K562 (cell line): ENCODE data around the gene THOC5.

Source experiments
- EP400 ChIP-seq: fragments of 450-650 bp; IDR thresholded peaks from 2 replicates; pipeline ENCODE4 v1.6.1; 2017; ENCODE audit warnings: antibody characterized with exemption, mild to moderate bottlenecking, moderate library complexity
- HBP1 ChIP-seq: fragments of 450-650 bp; formaldehyde crosslinking; IDR thresholded peaks from 2 replicates; pipeline ENCODE4 v1.4.0; 2022; ENCODE audit warnings: missing genetic modification characterization
- MYC ChIP-seq, 2 experiments: fragments of 250-450 bp in 1 of 2; sonication (Bioruptor Pico) in 1 of 2; IDR thresholded peaks; 2 replicates each; pipeline versions ENCODE4 v1.5.1 to v1.6.1; 2012 to 2021; ENCODE audit warnings: low read depth in 2 of 2, borderline replicate concordance in 1 of 2, improper control_type of control experiment in 1 of 2, low read length in 1 of 2, mild to moderate bottlenecking in 1 of 2, moderate library complexity in 1 of 2
- POLR2A ChIP-seq: fragments of 450-650 bp; conservative IDR thresholded peaks from 2 replicates; pipeline ENCODE4 v1.6.1; 2016
- POLR2AphosphoS5 ChIP-seq: IDR thresholded peaks from 2 replicates; pipeline ENCODE4 v1.6.1; 2011; ENCODE audit warnings: mild to moderate bottlenecking, low read depth, low read length, moderate library complexity; ENCODE audit not compliant: control insufficient read depth, insufficient read depth
- RFX1 ChIP-seq: fragments of 450-650 bp; IDR thresholded peaks from 2 replicates; pipeline ENCODE4 v1.6.1; 2016; ENCODE audit warnings: mild to moderate bottlenecking, moderate library complexity
- TEAD1 ChIP-seq, 2 experiments: fragments of 450-650 bp in 1 of 2; sonication (generic) in 1 of 2; formaldehyde crosslinking; IDR thresholded peaks; 2 replicates each; pipeline versions ENCODE4 v1.4.0 to v1.8.0; 2020 to 2022; ENCODE audit warnings: mild to moderate bottlenecking in 2 of 2, missing genetic modification reagents in 1 of 2

- no peak for TF ChIP-seq MYC (IDR thresholded peaks at IDR 0.05; ENCODE audit: low read depth, low read length)
- TF ChIP-seq MYC (CRISPR knock-in tag; IDR thresholded peaks at IDR 0.05; ENCODE audit: borderline replicate concordance, low read depth): no peak
- TF ChIP-seq EP400: no peak
- no peak for TF ChIP-seq HBP1 (CRISPR knock-in tag)
- no peak for TF ChIP-seq RFX1
- no peak for TF ChIP-seq TEAD1 (CRISPR knock-in tag; IDR thresholded peaks at IDR 0.05)
- TF ChIP-seq POLR2AphosphoS5: no peak
- no peak for TF ChIP-seq POLR2A
Observed at GRCh38 chr22:29517215-29517908, 36.2 kb downstream of the THOC5 start.
